ENCODE measurements around the gene LRP1B.

DNA sequence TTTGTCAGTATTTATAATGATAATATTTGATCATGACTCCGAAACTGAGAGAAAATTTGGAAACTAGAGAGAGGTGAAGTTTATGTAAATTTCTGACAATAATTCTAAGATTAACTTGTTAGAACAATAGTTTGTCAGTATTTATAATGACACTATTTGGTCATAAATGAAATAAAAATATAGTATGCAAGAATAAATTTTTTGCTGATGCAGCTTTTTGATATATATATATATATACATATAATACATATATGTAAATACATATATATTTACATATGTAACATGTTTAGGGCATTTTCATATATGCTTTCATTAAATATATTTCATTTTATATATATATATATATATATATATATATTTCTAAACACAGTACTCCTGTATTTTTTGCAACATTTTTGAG, 1158.1 kb downstream of the LRP1B start:
- TF ChIP-seq CTCF (IDR thresholded peaks at IDR 0.05), result no peak
- no peak for TF ChIP-seq POLR2A (IDR thresholded peaks at IDR 0.05; ENCODE audit: low read depth)

Data from esophagus muscularis mucosa (tissue), 3 donors.